ENCODE measurements around the gene NYAP2.

DNA sequence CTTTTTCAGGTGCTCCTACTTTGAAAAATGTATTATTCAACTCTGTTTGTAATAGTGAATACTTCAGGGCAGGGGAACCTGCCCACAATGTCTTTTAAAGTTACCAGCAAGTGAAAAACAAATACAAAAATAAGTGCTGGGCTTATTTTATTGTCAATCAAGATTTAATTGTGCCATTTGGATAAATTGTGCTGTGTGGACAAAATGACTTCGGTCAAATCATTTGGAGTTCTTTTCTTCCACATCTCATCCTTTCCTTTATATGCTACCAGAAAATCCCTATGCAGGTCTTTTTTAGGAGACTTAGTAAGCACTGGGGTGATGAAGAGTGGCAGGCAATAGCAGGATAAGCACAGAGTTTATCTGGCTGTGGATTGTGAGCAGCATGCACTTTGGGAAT is 63.9 kb downstream of the NYAP2 start:
- TF ChIP-seq, protein P1, sequence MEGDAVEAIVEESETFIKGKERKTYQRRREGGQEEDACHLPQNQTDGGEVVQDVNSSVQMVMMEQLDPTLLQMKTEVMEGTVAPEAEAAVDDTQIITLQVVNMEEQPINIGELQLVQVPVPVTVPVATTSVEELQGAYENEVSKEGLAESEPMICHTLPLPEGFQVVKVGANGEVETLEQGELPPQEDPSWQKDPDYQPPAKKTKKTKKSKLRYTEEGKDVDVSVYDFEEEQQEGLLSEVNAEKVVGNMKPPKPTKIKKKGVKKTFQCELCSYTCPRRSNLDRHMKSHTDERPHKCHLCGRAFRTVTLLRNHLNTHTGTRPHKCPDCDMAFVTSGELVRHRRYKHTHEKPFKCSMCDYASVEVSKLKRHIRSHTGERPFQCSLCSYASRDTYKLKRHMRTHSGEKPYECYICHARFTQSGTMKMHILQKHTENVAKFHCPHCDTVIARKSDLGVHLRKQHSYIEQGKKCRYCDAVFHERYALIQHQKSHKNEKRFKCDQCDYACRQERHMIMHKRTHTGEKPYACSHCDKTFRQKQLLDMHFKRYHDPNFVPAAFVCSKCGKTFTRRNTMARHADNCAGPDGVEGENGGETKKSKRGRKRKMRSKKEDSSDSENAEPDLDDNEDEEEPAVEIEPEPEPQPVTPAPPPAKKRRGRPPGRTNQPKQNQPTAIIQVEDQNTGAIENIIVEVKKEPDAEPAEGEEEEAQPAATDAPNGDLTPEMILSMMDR (IDR thresholded peaks at IDR 0.05; ENCODE audit: low read length), result no peak
- no peak for TF ChIP-seq EZH2 (IDR thresholded peaks at IDR 0.05; ENCODE audit: borderline replicate concordance, low read length)
